WTC11 (cell line): ENCODE results near the gene ICA1L. TPM values are rescaled to one million over a fixed set of nuclear protein-coding genes. Genes with fewer than 3 reads are reported as not detected.

Experiments
- ATAC-seq: fragments of 200-7000 bp; cut with Tn5 transposase; 2 replicates; pipeline ENCODE4 v1.10.0; 2021; ENCODE audit warnings: mild to moderate bottlenecking, moderate library complexity
- CTCF ChIA-PET: fragments of 300-600 bp; sonication (Branson Sonifier 250); formaldehyde crosslinking; loops from one replicate; lab custom pipeline; 2021; ENCODE audit warnings: antibody characterized with exemption; lab: Charles Lee
- POLR2A ChIA-PET: fragments of 350-600 bp; sonication (Branson Sonifier 250); formaldehyde crosslinking; loops from one replicate; lab custom pipeline; 2021; ENCODE audit warnings: antibody characterized with exemption; lab: Charles Lee
- DNase-seq: peaks from one replicate; pipeline ENCODE4 v3.0.0; 2021; ENCODE audit warnings: low spot score
- H3K27ac Mint-ChIP-seq: 2 replicates; pipeline ENCODE4 v1.8.0; 2021; ENCODE audit warnings: mixed read lengths
- H3K27me3 Mint-ChIP-seq: 2 replicates; pipeline ENCODE4 v1.8.0; 2021; ENCODE audit warnings: low read depth, mild to moderate bottlenecking, moderate library complexity, mixed read lengths
- H3K36me3 Mint-ChIP-seq: 2 replicates; pipeline ENCODE4 v1.8.0; 2021; ENCODE audit warnings: mixed read lengths
- H3K4me1 Mint-ChIP-seq: 2 replicates; pipeline ENCODE4 v1.8.0; 2022; ENCODE audit warnings: mixed read lengths
- H3K4me3 Mint-ChIP-seq: 2 replicates; pipeline ENCODE4 v1.8.0; 2021; ENCODE audit warnings: mild to moderate bottlenecking, moderate library complexity, mixed read lengths
- H3K9me3 Mint-ChIP-seq: 2 replicates; pipeline ENCODE4 v1.8.0; 2021; ENCODE audit warnings: mixed read lengths
- ARID4B ChIP-seq: sonication (generic); formaldehyde crosslinking; IDR thresholded peaks from 2 replicates; pipeline ENCODE4 v1.8.0; 2023; ENCODE audit warnings: missing genetic modification reagents, mild to moderate bottlenecking, borderline replicate concordance
- ATF2 ChIP-seq: sonication (generic); formaldehyde crosslinking; IDR thresholded peaks from 2 replicates; pipeline ENCODE4 v1.8.1; 2022; ENCODE audit warnings: low read depth, missing genetic modification reagents, borderline replicate concordance
- ATF6 ChIP-seq: sonication (generic); formaldehyde crosslinking; IDR thresholded peaks from 2 replicates; pipeline ENCODE4 v1.8.1; 2023; ENCODE audit warnings: mild to moderate bottlenecking, missing genetic modification reagents
- FOXK1 ChIP-seq: sonication (generic); formaldehyde crosslinking; IDR thresholded peaks from 2 replicates; pipeline ENCODE4 v1.8.0; 2022; ENCODE audit warnings: mild to moderate bottlenecking, moderate library complexity, missing genetic modification reagents
- GTF2I ChIP-seq: fragments of 250-450 bp; sonication (Bioruptor Pico); conservative IDR thresholded peaks from 2 replicates; pipeline ENCODE4 v1.4.0; 2021; ENCODE audit warnings: mild to moderate bottlenecking
- IRF1 ChIP-seq: sonication (generic); formaldehyde crosslinking; IDR thresholded peaks from 2 replicates; pipeline ENCODE4 v1.8.0; 2023; ENCODE audit warnings: missing genetic modification reagents
- MYBL2 ChIP-seq: sonication (generic); formaldehyde crosslinking; IDR thresholded peaks from 2 replicates; pipeline ENCODE4 v1.8.1; 2023; ENCODE audit warnings: mild to moderate bottlenecking, moderate library complexity, missing genetic modification reagents
- PRRX2 ChIP-seq: fragments of 250-450 bp; sonication (Bioruptor Pico); IDR thresholded peaks from 2 replicates; pipeline ENCODE4 v1.8.0; 2021; ENCODE audit warnings: mild to moderate bottlenecking
- SMAD3 ChIP-seq: sonication (generic); formaldehyde crosslinking; IDR thresholded peaks from 2 replicates; pipeline ENCODE4 v1.8.0; 2022; ENCODE audit warnings: missing genetic modification reagents, mild to moderate bottlenecking, borderline replicate concordance
- SMAD4 ChIP-seq: sonication (generic); formaldehyde crosslinking; IDR thresholded peaks from 2 replicates; pipeline ENCODE4 v1.8.0; 2022; ENCODE audit warnings: mild to moderate bottlenecking, missing genetic modification reagents
- TEAD4 ChIP-seq: sonication (generic); formaldehyde crosslinking; IDR thresholded peaks from 2 replicates; pipeline ENCODE4 v1.8.0; 2022; ENCODE audit warnings: mild to moderate bottlenecking, missing genetic modification reagents
- ZBTB21 ChIP-seq: sonication (generic); formaldehyde crosslinking; IDR thresholded peaks from 2 replicates; pipeline ENCODE4 v1.8.1; 2023; ENCODE audit warnings: mild to moderate bottlenecking, missing genetic modification reagents, borderline replicate concordance
- ZNF263 ChIP-seq: sonication (generic); formaldehyde crosslinking; IDR thresholded peaks from 2 replicates; pipeline ENCODE4 v1.8.1; 2022; ENCODE audit warnings: low read depth, mild to moderate bottlenecking, moderate library complexity, missing genetic modification reagents
- ZNF396 ChIP-seq: fragments of 250-450 bp; sonication (Bioruptor Pico); IDR thresholded peaks from 2 replicates; pipeline ENCODE4 v1.8.0; 2021; ENCODE audit warnings: mild to moderate bottlenecking, moderate library complexity, borderline replicate concordance
- ZNF423 ChIP-seq: fragments of 250-450 bp; sonication (Bioruptor Pico); IDR thresholded peaks from 2 replicates; pipeline ENCODE4 v2.1.2; 2022; ENCODE audit warnings: mild to moderate bottlenecking, moderate library complexity
- ZNF671 ChIP-seq: fragments of 250-450 bp; sonication (Bioruptor Pico); IDR thresholded peaks from 2 replicates; pipeline ENCODE4 v1.8.0; 2021; ENCODE audit warnings: mild to moderate bottlenecking
- total RNA-seq: library from RNA; stranded (reverse); gene quantifications from 3 replicates; pipeline ENCODE4 v1.2.3, GENCODE V29; 2021

Gene ICA1L
- total RNA-seq, 1 experiment from 2014 or later: 3.1 TPM

- TF ChIP-seq ARID4B (CRISPR knock-in tag): no peak
These were observed 49.2 kb downstream of the ICA1L start (continued) for GRCh38 chr2:202822411-202822810.

GRCh38 chr2:202821206-202822160 lies 50.1 kb downstream of the ICA1L start:
- H3K4me3 Mint-ChIP-seq: no peak overlapping the region
- no peaks in the 10 kb centered on the region for H3K9me3 Mint-ChIP-seq
- TF ChIP-seq ATF6 (CRISPR knock-in tag) (no peak), PRRX2 (no peak), IRF1 (CRISPR knock-in tag) (no peak), MYBL2 (CRISPR knock-in tag) (no peak), ZNF671 (CRISPR knock-in tag) (no peak), TEAD4 (CRISPR knock-in tag) (no peak), FOXK1 (CRISPR knock-in tag) (no peak)
- TF ChIP-seq, all 79 proteins: peak for 0
- no peaks in the 10 kb centered on the region for H3K36me3 Mint-ChIP-seq
- DNase-seq (no peak), ATAC-seq (no peak)
- no peak overlapping the region for H3K27ac Mint-ChIP-seq
- ChIA-PET POLR2A (no interaction called here), CTCF (no interaction called here)
- peaks cover 7% of the 10 kb centered on the region for H3K4me1 Mint-ChIP-seq
- H3K27me3 Mint-ChIP-seq: no peaks in the 10 kb centered on the region

- peaks cover 13% of the 10 kb centered on the region for H3K36me3 Mint-ChIP-seq
- H3K4me1 Mint-ChIP-seq: peaks cover 3% of the 10 kb centered on the region
- DNase-seq (no peak), ATAC-seq (no peak)
- no peak overlapping the region for H3K4me3 Mint-ChIP-seq
- H3K9me3 Mint-ChIP-seq: peaks cover 13% of the 10 kb centered on the region
- POLR2A ChIA-PET: no interaction called here
- no peaks in the 10 kb centered on the region for H3K27me3 Mint-ChIP-seq
- CTCF ChIA-PET: no interaction called here
- H3K27ac Mint-ChIP-seq: no peak overlapping the region
- TF ChIP-seq ATF2 (CRISPR knock-in tag) (no peak), ZNF396 (CRISPR knock-in tag) (no peak), ZNF423 (CRISPR knock-in tag) (no peak), ZNF263 (CRISPR knock-in tag) (no peak), SMAD4 (CRISPR knock-in tag) (no peak), SMAD3 (no peak), ZBTB21 (CRISPR knock-in tag) (no peak), GTF2I (CRISPR knock-in tag) (no peak), IRF1 (CRISPR knock-in tag) (no peak)
These were observed 53.2 kb downstream of the ICA1L start for GRCh38 chr2:202818321-202818720.
